Transverse colon (tissue), 4 donors: ENCODE results near the gene SSU72. TPM values are rescaled to one million over a fixed set of nuclear protein-coding genes. Genes with fewer than 3 reads are reported as not detected.

Experiments
- DNase-seq: peaks from one replicate; pipeline ENCODE4 v3.0.0-alpha.2; 2019
- H3K27ac ChIP-seq, 4 donors: fragments of 200-600 bp; sonication (generic); 2 replicates each; pipeline ENCODE4 v1.5.1; 2016 to 2018; ENCODE audit warnings: inconsistent platforms in 4 of 4
- H3K27me3 ChIP-seq: fragments of 200-600 bp; sonication (generic); 2 replicates; pipeline ENCODE4 v1.5.1; 2017; ENCODE audit warnings: inconsistent platforms
- H3K36me3 ChIP-seq, 4 donors: fragments of 200-600 bp; sonication (generic); 2 replicates each; pipeline ENCODE4 v1.5.1; 2017 to 2019; ENCODE audit warnings: inconsistent platforms in 4 of 4
- H3K4me1 ChIP-seq, 4 donors: fragments of 200-600 bp; sonication (generic); 2 replicates each; pipeline ENCODE4 v1.5.1; 2017 to 2020; ENCODE audit warnings: inconsistent platforms in 4 of 4
- H3K4me3 ChIP-seq, 4 donors: fragments of 200-600 bp; sonication (generic); 1 replicate in 1 of 4; 2 replicates in 3 of 4; pipeline versions ENCODE4 v1.5.1 to v1.6.1; 2017 to 2019; ENCODE audit warnings: inconsistent platforms in 4 of 4
- H3K9me3 ChIP-seq, 2 donors: fragments of 200-600 bp; sonication (generic); 2 replicates each; pipeline ENCODE4 v1.5.1; 2017 to 2019; ENCODE audit warnings: inconsistent platforms in 2 of 2
- CTCF ChIP-seq, 5 experiments: fragments of 200-600 bp in 3 of 5; fragments of 450-650 bp in 2 of 5; sonication (generic) in 3 of 5; IDR thresholded peaks; 1 replicate in 2 of 5; 2 replicates in 3 of 5; pipeline ENCODE4 v1.5.1; 2016 to 2017; ENCODE audit warnings: antibody characterized with exemption in 5 of 5, inconsistent platforms in 3 of 5, mild to moderate bottlenecking in 2 of 5, moderate library complexity in 1 of 5
- EP300 ChIP-seq: sonication (generic); formaldehyde crosslinking; IDR thresholded peaks from one replicate; pipeline ENCODE4 v1.6.1; 2017; ENCODE audit warnings: antibody characterized with exemption, low read depth
- POLR2A ChIP-seq: fragments of 450-650 bp; IDR thresholded peaks from one replicate; pipeline ENCODE4 v1.6.1; 2016; ENCODE audit warnings: antibody characterized with exemption, mild to moderate bottlenecking, moderate library complexity
- POLR2AphosphoS5 ChIP-seq, 3 donors: sonication (generic); formaldehyde crosslinking; IDR thresholded peaks; one replicate each; pipeline ENCODE4 v1.6.1; 2016; ENCODE audit warnings: antibody characterized with exemption in 3 of 3
- WGBS, 2 donors: methylation state at CpG; one replicate each; pipeline ENCODE4 v1.1.5; 2018; ENCODE audit warnings: low coverage in 1 of 2; 5-methylcytosine and 5-hydroxymethylcytosine counted together
- in situ Hi-C, 4 donors: fragments of 200-750 bp; cut with MboI; loops; one replicate each; pipeline versions ENCODE4 v1.15.0 to v1.15.1; 2017; ENCODE audit warnings: low sequenced_read_pairs in 3 of 4, low pct_ligation_motif_present in 1 of 4, low pct_unique_long_range_greater_than_20kb in 1 of 4
- intact Hi-C: fragments of 100-400 bp; cut with DNase I; formaldehyde crosslinking; loops from one replicate; pipeline ENCODE4 v1.15.1; 2023; ENCODE audit warnings: low total_unique reads
- total RNA-seq, 4 donors: library from RNA; depleted of rRNA; stranded (reverse); fragments of >200 nt; gene quantifications; one replicate each; pipeline ENCODE4 v1.1.0, GENCODE V29; 2016

The SSU72 gene
- total RNA-seq, 4 donors from 2014 or later, result 95.0 to 162 (median 136) TPM

GRCh38 chr1:1567891-1568291 lies 6.8 kb downstream of the SSU72 start:
- H3K27me3 ChIP-seq, result no peaks in the 10 kb centered on the region
- in situ Hi-C loops, result no loop called here
- H3K27ac ChIP-seq, result no peak overlapping the region
- TF ChIP-seq POLR2AphosphoS5 (IDR thresholded peaks at IDR 0.05), result no peak
- TF ChIP-seq CTCF (IDR thresholded peaks at IDR 0.05), result no peak
- no peak for TF ChIP-seq POLR2A
- TF ChIP-seq EP300, result no peak
- peaks cover 11 to 25% (median 14%) of the 10 kb centered on the region in 4 donors for H3K4me1 ChIP-seq
- intact Hi-C loops, result no loop called here
- H3K36me3 ChIP-seq, result peaks cover 0 to 20% (median 10%) of the 10 kb centered on the region in 4 donors
- no peaks in the 10 kb centered on the region for H3K9me3 ChIP-seq
- no peak for DNase-seq
- 76 to 77% methylated on average over 5 to 10 of the region's 10 CpGs for WGBS, 2 donors
- H3K4me3 ChIP-seq, result no peak overlapping the region

GRCh38 chr1:1567152-1567875 lies 7.3 kb downstream of the SSU72 start:
- peaks cover 6 to 19% (median 8%) of the 10 kb centered on the region in 4 donors for H3K4me1 ChIP-seq
- H3K27me3 ChIP-seq, result no peaks in the 10 kb centered on the region
- no peak for DNase-seq
- no peaks in the 10 kb centered on the region for H3K9me3 ChIP-seq
- H3K4me3 ChIP-seq, result no peak overlapping the region
- no peak overlapping the region for H3K27ac ChIP-seq
- in situ Hi-C loops (no loop called here), intact Hi-C loops (no loop called here)
- TF ChIP-seq POLR2AphosphoS5 (IDR thresholded peaks at IDR 0.05) (no peak), POLR2A (no peak), CTCF (IDR thresholded peaks at IDR 0.05) (no peak), EP300 (no peak)
- peaks cover 0 to 26% (median 13%) of the 10 kb centered on the region in 4 donors for H3K36me3 ChIP-seq
- 84 to 89% methylated on average over 14 to 31 of the region's 31 CpGs for WGBS, 2 donors

- no peak for DNase-seq
- H3K27ac ChIP-seq, result no peak overlapping the region
- H3K4me1 ChIP-seq, result peaks cover 0 to 15% (median 7%) of the 10 kb centered on the region in 4 donors
- 92 to 100% methylated on average over 1 to 10 of the region's 10 CpGs for WGBS, 2 donors
- intact Hi-C loops, result no loop called here
- H3K27me3 ChIP-seq, result no peaks in the 10 kb centered on the region
- H3K4me3 ChIP-seq, result no peak overlapping the region
- in situ Hi-C loops, result no loop called here
- H3K9me3 ChIP-seq, result no peaks in the 10 kb centered on the region
- TF ChIP-seq POLR2AphosphoS5 (IDR thresholded peaks at IDR 0.05) (no peak), CTCF (IDR thresholded peaks at IDR 0.05) (no peak), EP300 (no peak)
- peaks cover 0 to 38% (median 16%) of the 10 kb centered on the region in 4 donors for H3K36me3 ChIP-seq
Measured at GRCh38 chr1:1565340-1565739, 9.3 kb downstream of the SSU72 start.

- no peak overlapping the region for H3K4me3 ChIP-seq
- peaks cover 0 to 38% (median 16%) of the 10 kb centered on the region in 4 donors for H3K36me3 ChIP-seq
- no peaks in the 10 kb centered on the region for H3K9me3 ChIP-seq
- in situ Hi-C loops, result no loop called here
- WGBS, 2 donors, result 83 to 91% methylated on average over 1 to 19 of the region's 19 CpGs
- no peak for TF ChIP-seq CTCF (IDR thresholded peaks at IDR 0.05)
- no peak for TF ChIP-seq POLR2A
- TF ChIP-seq EP300, result no peak
- TF ChIP-seq POLR2AphosphoS5 (IDR thresholded peaks at IDR 0.05), result no peak
- H3K27ac ChIP-seq, result no peak overlapping the region
- H3K27me3 ChIP-seq, result no peaks in the 10 kb centered on the region
- DNase-seq, result no peak
- intact Hi-C loops, result no loop called here
- peaks cover 0 to 9% (median 2%) of the 10 kb centered on the region in 4 donors for H3K4me1 ChIP-seq
Measured at GRCh38 chr1:1564268-1564667, 10.4 kb downstream of the SSU72 start.
